GM19438 (cell line): ENCODE measurements around the gene ZBTB38.

ENCODE experiments used
- ATAC-seq: cut with Tn5 transposase; IDR thresholded peaks from one replicate; pipeline ENCODE4 v1.9.1; 2021; ENCODE audit warnings: low read depth; ENCODE audit not compliant: unreplicated experiment

ZBTB38 gene, protein sequence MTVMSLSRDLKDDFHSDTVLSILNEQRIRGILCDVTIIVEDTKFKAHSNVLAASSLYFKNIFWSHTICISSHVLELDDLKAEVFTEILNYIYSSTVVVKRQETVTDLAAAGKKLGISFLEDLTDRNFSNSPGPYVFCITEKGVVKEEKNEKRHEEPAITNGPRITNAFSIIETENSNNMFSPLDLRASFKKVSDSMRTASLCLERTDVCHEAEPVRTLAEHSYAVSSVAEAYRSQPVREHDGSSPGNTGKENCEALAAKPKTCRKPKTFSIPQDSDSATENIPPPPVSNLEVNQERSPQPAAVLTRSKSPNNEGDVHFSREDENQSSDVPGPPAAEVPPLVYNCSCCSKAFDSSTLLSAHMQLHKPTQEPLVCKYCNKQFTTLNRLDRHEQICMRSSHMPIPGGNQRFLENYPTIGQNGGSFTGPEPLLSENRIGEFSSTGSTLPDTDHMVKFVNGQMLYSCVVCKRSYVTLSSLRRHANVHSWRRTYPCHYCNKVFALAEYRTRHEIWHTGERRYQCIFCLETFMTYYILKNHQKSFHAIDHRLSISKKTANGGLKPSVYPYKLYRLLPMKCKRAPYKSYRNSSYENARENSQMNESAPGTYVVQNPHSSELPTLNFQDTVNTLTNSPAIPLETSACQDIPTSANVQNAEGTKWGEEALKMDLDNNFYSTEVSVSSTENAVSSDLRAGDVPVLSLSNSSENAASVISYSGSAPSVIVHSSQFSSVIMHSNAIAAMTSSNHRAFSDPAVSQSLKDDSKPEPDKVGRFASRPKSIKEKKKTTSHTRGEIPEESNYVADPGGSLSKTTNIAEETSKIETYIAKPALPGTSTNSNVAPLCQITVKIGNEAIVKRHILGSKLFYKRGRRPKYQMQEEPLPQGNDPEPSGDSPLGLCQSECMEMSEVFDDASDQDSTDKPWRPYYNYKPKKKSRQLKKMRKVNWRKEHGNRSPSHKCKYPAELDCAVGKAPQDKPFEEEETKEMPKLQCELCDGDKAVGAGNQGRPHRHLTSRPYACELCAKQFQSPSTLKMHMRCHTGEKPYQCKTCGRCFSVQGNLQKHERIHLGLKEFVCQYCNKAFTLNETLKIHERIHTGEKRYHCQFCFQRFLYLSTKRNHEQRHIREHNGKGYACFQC (N-terminal part only)

DNA sequence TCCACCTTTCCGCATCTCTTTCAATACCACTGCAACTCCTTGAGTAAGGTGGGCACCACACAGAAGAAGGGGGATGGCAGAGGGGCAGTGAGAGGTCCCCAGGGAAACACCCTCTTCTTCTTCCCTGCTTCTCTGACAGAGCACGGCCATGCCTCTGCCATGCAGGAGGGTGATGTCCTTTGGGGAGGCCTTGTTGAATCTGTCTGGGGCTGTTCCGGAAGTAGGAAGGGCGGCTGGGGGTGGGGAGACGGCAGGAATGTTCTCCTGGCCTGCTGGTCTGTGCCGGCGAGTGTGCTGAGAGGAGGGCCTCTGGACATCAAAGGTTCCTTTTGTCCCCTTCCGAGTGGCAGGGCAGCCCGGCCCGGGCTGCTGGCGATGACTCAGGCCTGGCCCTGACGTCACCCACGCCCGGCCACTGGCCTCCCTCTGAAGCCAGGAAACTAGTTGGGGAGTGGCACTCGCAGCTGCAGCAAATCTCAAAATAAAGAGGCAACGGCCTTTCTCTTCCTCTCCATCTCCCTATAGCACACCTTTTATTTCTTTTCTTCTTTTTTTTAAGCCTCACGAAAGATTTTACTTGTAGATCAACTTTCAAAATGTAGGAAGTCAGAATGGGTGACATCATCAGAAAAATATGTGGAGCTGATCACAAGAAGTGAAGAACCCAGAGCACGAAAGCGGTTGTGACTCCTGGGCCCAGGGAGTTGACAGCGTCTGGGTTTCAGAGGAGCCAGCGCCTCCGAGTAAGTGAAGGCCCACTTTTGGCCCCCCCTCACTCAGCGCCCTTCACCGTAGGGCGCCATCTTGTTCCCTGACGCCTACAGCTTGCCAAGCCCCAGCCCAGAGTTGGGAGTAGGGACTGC lies at the start of gene ZBTB38:
Gene ZBTB38, plus strand, starts transcription at position 443 of the 863 bp plus-strand sequence. CDS start 73,885 bp downstream, outside the sequence.
- ATAC-seq, result no peak

DNA sequence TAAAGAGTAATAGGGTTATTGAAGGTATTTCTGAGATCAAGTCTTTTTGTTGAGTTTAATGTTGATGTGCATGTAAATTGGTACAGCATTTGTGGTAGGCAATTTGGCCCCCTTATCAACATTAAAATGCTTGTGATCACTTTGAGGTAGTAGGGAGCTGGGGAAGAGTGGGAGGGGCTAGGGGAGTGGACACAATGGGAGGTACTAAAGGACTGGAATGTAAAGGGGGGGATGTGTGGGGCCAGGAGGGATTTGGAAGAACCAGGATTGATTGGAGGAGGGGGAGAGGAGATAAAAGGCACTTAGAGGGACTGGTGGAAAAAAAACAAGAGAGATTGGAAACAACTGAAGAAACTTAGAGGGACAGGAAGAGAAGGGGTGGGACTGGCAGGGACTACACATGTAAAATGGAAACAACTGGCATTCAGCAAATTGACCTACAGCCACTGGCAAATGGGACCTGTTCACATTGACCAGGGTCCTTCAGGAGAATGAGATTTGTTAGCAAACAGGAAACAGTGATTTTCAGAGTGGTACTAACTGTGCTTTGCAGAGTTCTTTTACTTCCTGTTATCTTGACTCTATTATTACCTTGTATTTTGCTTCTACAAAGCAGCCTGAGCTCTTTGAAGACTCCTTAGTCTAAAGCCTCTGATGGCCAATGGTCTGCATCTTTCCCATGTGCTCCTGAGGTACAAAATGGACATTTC lies 47.8 kb upstream of the ZBTB38 start:
- ATAC-seq, result no peak

DNA sequence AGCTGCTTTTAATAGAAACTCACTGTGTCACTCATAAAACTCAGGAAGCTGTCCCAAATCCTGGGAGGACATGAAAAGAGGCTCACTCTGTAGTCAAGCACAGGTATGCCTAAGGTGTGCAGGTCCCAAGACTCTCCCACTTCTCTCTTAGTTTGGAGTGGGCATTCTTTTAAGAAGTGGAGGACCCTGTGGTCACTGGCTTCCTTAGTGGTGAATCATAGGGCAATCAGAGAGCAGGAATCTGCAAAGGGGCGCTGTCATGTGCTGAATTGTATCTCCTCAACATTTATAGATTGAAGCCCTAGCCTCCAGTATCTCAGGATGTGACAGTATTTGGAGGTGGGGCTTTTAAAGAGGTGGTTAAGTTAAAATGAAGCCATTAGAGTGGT lies 47.2 kb upstream of the ZBTB38 start:
- no peak for ATAC-seq

DNA sequence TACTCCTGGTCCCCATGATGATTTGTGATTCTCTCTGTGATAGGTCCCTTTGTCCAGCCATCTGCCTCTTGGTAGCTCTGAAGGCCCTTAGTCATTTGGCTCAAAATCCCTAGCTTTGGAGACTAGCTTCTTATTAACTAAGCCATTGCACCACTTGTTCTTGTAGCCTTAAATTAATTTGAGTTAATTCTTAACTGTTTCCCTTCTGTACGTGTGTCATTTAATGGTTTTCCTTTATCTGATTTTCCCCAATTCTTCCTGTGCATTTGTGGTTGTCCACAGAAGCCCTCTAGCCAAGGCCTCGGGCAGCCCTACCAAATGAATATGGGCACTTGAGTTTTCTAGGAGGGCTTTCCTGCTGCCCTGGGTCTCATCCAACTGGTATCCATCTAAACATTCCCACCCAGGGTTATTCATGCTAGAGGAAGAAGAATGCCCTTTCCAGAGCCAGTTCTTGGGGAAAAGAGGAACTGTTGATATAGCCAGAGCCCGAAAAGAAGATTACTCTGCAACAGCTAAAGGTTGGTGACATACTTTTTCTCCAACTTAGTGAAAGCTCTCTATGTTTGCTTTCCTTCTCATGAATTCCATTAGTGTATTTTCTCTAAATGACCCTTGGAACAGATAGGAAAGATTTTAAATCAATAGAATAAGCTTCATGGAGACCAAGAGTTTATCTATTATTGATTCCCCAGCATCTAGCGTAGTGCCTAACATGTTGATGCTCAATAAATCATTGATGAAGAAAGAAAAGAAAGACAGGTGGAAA lies 44.2 kb upstream of the ZBTB38 start:
- ATAC-seq, result no peak

DNA sequence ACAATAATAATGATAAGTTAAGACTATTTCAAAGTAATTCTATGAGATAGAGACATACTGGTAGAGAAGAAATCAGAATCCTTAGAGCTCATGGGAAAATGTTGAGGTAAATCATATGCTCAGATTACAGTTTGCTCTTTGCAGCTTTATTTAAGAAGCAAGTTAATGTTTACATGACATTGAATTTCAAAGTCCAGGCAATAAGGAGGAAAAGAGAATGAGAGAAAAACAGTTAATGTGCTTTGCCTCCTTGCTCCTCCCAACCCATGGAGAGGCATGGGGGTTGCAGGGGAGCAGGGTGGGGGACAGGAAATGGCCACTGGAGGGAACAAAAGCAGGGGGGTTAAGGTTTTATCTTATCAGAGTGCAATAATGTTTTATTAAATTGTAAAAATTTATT lies 42.2 kb upstream of the ZBTB38 start:
- ATAC-seq, result no peak

DNA sequence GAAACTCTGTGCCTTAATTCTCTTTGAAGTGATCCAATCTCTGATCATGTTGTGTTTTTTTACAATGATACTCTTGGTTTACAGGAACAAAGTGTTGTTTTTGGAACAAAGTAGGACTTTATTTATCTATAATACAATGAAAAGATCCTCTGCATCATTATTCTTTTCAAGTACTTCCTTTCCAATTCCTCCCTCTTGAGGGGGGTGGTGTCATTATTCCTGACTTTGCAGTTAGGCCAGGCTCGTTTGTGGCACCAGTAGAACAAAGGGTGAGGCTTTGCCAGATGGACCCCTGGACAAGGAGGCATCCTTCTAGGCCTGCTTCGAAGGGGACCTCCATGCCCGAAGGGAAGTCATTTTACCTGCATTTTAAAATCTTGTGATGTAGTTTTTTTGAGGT lies 41.7 kb upstream of the ZBTB38 start:
- no peak for ATAC-seq

DNA sequence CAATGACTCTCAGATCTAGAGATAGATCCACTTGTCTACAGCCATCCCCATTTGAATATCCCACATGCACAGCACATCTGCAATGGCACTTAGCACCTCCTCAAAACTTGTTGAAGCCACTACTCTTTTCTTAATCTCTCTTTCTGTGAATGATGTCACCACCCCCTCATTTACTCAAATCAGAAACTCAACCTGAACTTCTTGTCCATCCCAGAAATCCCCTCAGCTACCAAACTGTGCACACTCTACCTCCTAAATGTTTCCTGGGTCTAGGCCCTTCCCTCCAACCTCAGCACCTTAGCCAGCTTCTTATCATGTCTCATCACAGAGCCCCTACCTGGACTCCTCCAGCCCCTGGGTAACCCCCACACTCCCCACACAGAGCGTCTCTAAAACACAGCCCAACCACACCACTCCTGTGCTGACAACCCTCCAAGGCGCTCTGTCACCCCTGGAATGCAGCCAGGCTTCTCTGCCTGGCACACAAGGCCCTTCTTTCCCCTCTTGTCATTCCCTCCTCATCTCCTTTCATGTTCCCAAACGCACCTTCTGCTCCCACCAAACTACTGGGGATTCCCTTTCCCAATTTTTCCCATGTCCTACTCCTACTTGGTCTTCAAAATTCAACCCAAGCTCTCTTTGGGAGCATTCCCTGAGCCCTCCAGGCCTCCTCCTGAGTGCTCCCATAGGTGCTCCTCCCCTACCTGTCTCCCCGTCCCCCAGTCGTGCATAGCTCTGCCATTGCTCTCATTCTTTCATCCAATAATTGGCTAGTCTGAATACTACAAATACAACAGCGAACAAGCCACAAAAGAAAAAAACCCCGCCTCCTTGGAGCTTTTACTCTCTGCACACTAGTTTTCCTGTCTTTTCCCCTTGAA lies 39.8 kb upstream of the ZBTB38 start:
- ATAC-seq, result no peak

DNA sequence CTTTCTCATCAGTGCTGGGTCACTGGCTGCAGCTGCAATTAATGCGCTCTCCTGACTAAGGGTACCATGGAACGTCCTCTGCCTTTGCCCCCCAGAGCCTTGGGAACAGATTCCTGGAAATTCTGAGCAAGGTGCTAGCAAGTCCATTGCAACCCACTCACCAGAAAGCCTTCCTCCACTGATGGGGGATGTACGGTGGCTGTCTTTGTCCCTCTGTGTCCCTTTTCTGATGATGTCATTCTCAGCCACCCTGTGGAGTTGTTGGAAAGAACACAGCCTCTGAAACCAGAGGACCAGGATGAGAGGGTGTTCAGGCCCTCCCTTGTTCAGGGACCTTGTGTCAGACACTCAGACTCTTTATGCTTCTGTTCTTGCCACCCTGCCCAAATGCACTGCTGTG lies 38.1 kb upstream of the ZBTB38 start:
- no peak for ATAC-seq

DNA sequence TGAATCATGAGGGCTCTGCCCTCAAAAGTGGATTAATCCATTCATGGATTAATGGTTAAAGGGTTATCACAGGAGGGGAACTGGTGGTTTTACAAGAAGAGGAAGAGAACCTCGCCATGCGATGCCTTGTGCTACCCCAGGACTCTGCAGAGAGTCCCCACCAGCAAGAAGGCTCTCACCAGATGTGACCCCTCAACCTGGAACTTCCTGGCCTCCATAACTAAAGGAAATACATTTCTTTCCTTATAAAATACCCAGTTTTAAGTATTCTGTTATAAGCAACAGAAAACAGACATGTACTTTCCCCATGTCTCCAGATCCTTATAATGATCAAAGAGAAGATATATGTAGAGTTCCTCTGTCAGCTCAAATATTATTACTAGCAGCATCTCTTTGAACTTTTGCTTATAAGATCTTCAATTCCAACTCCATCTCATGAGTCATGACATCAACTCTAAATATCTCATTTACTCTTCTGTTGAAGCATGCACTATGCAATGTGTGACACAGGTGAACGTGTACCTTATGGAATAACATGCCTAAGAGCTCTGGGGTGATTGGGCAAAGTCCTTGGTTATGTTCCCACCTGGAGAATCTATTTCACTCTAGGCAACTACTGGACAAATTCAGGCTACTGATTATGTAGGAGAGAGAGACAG lies 37.5 kb upstream of the ZBTB38 start:
- no peak for ATAC-seq

DNA sequence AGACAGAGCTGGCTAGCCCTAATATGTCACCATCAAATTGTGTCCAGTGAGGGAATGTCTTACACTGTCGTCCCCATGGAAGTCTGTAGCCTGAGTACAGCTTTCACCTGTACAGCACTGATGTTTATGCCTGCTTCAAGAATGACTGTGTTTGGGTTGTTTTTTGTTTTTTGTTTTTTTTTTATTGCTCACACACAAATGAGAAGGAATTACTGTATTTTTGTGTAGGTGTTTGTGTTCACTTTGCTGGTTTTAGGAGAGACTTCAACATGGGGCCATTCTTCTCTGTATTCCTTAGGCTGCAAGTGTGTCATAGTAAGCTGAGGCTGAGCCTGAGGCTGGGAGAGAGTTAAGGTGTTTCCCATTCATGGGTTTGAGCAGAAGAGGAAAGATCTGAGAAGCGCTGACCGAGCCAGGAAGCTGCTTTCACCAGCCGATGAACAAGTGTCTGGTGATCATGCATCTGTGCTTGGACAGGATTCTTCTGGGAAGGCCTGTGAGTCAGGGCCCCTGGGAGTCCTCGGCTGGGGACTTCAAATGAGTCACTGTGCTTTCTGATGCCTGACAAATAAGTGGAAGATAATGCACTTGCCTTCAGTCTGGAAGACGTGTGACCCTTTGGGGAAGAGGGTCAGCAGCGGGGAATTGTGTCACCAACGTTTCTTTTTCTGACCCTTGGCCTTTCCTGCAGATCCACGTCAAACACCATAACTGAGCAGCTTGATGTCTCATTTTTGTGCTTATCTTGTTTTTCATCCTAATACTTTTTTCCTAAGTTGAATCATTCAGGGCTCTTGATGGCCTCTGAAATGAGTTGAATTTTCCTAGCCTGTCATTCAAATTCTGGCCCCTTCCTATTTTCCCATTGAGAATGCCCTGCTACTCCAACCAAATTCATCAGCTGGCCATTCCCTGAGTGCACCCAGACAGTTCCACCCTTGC lies 36.7 kb upstream of the ZBTB38 start:
- ATAC-seq, result no peak

DNA sequence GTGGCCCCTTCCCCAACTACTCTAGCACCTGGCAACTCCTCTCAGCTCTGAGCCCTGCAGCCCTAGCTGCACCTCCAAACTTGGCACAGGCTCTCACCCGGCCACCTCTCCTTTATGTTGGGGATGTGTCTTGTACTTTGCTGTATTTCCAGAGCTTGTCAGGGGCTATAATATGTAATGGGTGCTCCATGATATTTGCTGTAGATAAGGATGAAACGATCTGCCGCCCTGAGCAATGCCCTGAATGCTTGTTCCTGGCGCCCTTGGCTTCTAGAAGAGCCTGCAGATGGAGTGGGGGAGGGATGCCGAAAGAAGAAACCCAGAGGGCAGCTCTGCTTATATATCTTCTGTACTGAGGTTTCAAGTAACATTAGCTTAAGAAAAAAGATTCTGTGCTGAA lies 35.9 kb upstream of the ZBTB38 start:
- no peak for ATAC-seq

DNA sequence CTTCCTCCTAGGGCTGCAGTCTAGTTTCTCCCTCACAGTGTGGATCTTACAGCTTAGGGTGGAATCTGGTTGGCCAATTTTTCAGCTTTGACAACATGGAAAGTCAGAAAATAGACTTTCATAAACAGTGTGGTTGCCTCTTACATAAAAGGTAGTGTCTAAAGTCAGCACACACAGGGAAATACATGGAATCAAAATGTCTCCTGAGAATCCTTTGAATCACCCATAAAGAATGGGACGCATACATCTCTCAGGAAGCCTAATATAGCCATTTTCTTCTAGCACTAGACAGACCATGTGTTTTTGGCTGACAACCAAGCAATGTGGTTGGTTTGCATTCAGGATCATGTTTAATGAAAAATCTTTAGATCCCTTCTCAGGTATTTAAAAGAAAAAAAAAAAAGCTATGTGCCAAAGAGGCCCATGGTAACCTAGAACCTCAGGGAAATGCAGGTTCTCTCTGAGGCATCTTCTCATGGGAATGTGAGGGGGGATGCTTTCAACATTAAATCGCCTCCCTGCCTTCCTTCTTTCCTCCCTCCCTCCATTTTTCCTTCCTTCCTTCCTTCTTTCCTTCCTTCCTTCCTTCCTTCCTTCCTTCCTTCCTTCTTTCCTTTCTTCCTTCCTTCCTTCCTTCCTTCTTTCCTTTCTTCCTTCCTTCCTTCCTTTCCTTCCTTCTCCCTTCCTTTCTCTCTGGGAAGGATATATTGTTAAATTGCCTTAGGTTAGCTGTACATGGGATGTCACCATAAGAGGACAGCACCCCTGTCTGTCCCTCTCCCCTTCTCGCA lies 34.3 kb upstream of the ZBTB38 start:
- no peak for ATAC-seq

DNA sequence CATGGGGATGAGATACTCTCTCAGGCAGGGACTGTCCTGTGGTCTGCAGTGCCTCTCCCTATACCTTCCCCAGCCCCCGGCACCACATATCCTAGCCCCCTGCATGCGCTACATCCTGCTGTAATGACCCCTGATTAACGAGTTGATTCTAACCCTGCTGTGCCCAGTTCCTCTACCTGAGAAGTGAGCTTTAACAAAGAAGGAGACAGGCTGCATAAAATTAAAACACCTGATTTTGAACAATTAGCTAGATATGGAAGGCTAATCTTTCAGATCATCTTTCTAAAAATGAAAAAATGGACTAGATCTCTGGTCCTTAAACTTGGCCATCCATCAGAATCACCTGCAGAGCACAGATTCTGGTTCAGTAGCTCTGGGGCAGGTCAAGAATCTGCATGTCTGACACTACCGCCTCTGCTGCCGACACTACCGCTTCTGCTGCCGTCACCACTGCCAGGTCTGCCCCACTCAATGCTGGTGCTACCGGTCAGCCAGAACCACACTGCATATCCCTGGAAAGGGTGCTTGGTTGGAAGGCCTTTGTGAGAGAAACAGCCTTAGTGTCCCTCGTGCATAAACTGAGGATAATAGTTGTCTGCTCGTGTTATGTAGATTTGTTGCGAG lies 33.6 kb upstream of the ZBTB38 start:
- no peak for ATAC-seq

DNA sequence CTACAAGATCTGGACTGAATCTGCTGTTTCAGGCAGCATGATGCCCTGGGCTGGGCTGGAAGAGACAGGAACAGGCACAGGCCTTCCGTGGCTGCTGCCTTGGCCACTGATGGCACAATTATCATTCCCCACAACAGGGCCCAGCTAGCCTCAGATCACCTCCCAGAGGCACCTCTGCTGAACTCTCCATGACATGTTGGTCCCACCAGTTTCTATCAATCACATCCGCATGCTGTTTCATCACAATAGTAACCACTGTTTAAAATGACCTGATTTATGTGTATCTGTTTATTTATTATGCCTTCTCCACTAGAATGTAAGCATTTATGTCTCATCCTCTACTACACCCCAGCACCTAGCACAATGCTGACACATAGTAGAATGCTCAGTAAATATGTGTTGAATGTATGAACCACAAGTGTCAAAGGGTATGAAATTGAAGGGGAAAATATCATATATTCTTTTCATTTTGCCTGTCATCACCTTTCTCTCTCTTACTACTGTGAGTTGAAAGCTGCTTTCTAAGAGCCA lies 32.7 kb upstream of the ZBTB38 start:
- ATAC-seq, result no peak
